GM12878 (cell line): Measurements from ENCODE around the gene MSH2.

Experiments used
- BCL11A ChIP-seq: IDR thresholded peaks from 2 replicates; pipeline ENCODE4 v1.6.1; 2011; ENCODE audit warnings: low read depth, low read length
- CREB1 ChIP-seq: IDR thresholded peaks from 2 replicates; pipeline ENCODE4 v1.6.1; 2012; ENCODE audit warnings: low read depth, mild to moderate bottlenecking, inconsistent platforms
- CTCF ChIP-seq, 3 experiments: IDR thresholded peaks in 2 of 3; conservative IDR thresholded peaks in 1 of 3; 2 replicates each; pipeline ENCODE4 v1.5.1; 2011; ENCODE audit warnings: low read depth in 3 of 3, low read length in 3 of 3, mild to moderate bottlenecking in 3 of 3, control low read depth in 2 of 3, moderate library complexity in 2 of 3, inconsistent platforms in 1 of 3, mixed read lengths in 1 of 3; ENCODE audit not compliant: control insufficient read depth in 2 of 3, insufficient read depth in 1 of 3; ENCODE audit errors: extremely low read depth in 1 of 3
- EZH2 ChIP-seq: IDR thresholded peaks from 2 replicates; pipeline ENCODE4 v1.6.1; 2012; ENCODE audit warnings: low read depth, mild to moderate bottlenecking, control low read depth, inconsistent platforms, low read length, borderline replicate concordance; ENCODE audit not compliant: control insufficient read depth
- FOXK2 ChIP-seq: fragments of 450-650 bp; IDR thresholded peaks from 2 replicates; pipeline ENCODE4 v1.6.1; 2017; ENCODE audit warnings: mild to moderate bottlenecking, moderate library complexity
- FOXM1 ChIP-seq: IDR thresholded peaks from 2 replicates; pipeline ENCODE4 v1.6.1; 2012; ENCODE audit warnings: low read depth, mild to moderate bottlenecking, inconsistent platforms, low read length, moderate library complexity
- MYC ChIP-seq: IDR thresholded peaks from 2 replicates; pipeline ENCODE4 v1.6.1; 2011; ENCODE audit warnings: mild to moderate bottlenecking, low read length, moderate library complexity, inconsistent platforms; ENCODE audit not compliant: insufficient read depth, insufficient replicate concordance, insufficient read length, severe bottlenecking
- PAX5 ChIP-seq: IDR thresholded peaks from 2 replicates; pipeline ENCODE4 v1.6.1; 2011; ENCODE audit warnings: low read depth, low read length, borderline replicate concordance
- RAD21 ChIP-seq: IDR thresholded peaks from 2 replicates; pipeline ENCODE4 v1.6.1; 2011; ENCODE audit warnings: mild to moderate bottlenecking, low read depth, low read length, moderate library complexity; ENCODE audit not compliant: insufficient read depth
- RBBP5 ChIP-seq: fragments of 200-600 bp; sonication (generic); conservative IDR thresholded peaks from 2 replicates; pipeline ENCODE4 v1.6.1; 2016

GRCh38 chr2:47359375-47359868 is 43.5 kb upstream of the MSH2 start:
- TF ChIP-seq RAD21 (no peak), CTCF (IDR thresholded peaks at IDR 0.05 in 2 of 3, conservative IDR thresholded peaks at IDR 0.05 in 1 of 3; ENCODE audit: control insufficient read depth in 2 of 3, extremely low read depth in 1 of 3, insufficient read depth in 1 of 3, low read depth in 3 of 3, low read length in 3 of 3) (no peak), CREB1 (no peak), RBBP5 (no peak), BCL11A (no peak), EZH2 (no peak), FOXM1 (no peak), MYC (no peak), FOXK2 (no peak), PAX5 (no peak)
